HG03469 (cell line): ENCODE measurements around the gene GLE1.

ENCODE experiments used
- ATAC-seq: cut with Tn5 transposase; IDR thresholded peaks from one replicate; pipeline ENCODE4 v1.9.1; 2021; ENCODE audit warnings: mild to moderate bottlenecking, moderate library complexity, moderate number of reproducible peaks; ENCODE audit not compliant: unreplicated experiment

The GLE1 gene, protein sequence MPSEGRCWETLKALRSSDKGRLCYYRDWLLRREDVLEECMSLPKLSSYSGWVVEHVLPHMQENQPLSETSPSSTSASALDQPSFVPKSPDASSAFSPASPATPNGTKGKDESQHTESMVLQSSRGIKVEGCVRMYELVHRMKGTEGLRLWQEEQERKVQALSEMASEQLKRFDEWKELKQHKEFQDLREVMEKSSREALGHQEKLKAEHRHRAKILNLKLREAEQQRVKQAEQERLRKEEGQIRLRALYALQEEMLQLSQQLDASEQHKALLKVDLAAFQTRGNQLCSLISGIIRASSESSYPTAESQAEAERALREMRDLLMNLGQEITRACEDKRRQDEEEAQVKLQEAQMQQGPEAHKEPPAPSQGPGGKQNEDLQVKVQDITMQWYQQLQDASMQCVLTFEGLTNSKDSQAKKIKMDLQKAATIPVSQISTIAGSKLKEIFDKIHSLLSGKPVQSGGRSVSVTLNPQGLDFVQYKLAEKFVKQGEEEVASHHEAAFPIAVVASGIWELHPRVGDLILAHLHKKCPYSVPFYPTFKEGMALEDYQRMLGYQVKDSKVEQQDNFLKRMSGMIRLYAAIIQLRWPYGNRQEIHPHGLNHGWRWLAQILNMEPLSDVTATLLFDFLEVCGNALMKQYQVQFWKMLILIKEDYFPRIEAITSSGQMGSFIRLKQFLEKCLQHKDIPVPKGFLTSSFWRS

DNA sequence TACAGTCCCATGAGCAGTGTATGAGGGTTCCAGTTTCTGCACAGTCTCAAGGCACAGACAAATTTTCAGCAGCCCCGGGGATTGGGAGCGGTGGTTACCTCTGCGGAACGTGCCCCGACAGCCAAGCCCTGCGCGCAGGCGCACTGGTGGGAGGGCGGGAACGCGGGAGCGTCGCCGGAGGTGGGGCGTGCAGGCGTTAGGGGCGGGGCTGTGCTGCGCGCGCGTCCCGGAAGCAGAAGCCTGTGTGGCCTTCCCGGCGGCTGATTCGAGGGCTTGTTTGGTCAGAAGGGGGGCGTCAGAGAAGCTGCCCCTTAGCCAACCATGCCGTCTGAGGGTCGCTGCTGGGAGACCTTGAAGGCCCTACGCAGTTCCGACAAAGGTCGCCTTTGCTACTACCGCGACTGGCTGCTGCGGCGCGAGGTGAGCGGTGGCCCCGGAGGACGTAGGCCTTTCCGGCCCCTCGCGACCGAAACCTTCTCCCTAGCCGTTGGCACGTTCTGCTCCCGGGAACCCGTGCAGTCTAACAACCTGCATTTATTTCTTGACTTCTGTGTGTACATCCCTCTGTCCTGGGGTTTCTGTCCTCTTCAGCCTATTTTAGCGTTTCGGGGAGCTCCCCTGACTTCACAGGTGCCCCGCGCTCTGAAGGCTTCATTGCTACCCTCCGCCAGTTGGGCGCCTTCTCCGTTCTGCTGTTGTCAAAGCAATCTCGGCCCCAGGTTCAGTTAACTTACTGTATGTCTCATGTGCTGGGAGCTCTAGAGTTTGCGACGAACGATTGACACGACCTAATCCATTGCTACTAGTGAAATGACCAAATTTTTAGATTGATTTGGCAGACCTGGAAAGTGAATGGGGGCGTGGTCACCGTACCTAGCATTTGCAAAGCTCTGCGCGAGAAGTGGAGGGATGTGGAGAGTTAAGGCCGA is at the start of gene GLE1:
TSS of gene GLE1 (plus strand) at position 235 of the 929 bp plus-strand sequence. CDS start at position 322, 87 bp downstream.
- ATAC-seq: peak; percentile 65

DNA sequence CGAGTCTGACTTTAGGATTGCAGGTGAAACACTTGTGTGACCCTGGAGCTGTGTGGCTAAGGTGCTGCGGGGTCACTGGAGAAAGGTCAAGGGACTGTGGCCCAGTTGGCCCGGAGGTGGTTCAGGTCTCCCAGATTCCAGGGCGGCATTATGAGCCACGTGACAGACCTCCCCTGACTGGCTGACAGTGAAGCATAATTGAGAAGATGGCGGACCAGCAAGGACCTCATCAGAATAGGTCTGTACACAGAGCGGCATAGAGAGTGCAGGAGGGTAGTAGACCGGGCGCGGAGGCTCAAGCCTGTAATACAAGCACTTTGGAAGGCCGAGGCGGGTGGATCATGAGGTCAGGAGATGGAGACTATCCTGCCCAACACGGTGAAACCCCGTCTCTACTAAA is 49.5 kb upstream of the GLE1 start:
- ATAC-seq: no peak

DNA sequence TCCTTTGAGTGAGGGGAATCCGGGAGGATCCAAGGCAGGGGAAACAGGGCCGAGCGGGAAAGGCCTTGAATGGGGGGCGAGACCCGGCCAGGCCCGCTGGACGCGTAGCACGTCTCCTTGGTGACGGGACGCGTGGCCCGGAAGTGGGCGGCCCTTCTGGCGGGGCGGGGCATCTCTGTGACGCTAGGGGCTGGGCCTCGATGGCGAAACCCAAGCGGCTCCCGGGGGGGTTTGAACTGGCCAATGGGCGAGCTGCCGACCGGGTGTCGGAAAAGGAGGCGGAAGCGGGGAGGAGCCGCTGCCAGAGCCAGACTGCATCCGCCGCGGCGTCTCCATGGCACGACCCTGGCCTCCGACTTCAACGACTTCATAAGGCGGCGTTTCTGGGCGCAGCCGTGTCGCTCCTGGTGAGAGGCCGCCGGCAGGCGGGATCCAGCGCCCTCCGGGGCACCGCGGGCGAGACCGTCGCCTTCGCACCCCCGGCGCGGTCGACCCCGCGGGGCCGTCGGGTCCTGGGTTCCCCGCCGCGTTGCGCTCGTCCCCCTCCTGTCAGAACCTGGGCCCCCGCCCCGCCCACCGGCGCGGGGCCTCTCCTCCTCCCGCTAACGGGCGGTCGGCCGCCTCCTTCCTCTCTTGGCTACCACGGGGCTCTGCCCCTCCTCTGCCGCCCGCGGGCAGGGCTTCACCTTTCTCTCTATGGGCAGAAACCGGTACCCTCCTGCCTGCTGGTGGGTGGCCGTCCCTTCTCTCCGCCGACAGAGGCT is 48.5 kb upstream of the GLE1 start, which contains the start of gene ODF2:
TSS of gene ODF2 (plus strand) at position 158 of the 764 bp plus-strand sequence. CDS start at position 244, 86 bp downstream.
- peak; percentile 67 for ATAC-seq

DNA sequence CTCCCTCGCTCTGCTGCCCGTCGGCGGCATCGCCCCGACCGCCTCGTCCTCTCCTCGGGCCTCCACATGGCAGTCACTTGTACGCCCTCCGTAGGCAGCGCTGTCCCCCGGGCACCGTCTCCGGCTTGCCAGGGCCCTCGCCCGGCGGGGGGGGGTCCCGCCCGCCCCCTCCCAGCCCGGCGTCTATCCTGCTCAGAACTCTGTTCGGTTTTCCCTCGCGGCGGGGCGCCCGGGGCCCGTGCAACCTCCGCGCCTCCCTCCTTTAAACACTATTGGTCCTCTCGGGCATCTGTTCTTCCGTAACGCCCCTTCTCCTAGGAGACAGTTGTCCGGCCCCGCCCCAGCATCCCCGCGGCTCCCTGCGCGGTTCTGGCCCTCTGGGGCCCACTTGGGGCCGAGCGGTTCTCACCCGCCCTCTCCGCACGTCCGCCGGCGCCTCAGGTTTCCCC is 47.9 kb upstream of the GLE1 start:
- peak; percentile 29 for ATAC-seq

DNA sequence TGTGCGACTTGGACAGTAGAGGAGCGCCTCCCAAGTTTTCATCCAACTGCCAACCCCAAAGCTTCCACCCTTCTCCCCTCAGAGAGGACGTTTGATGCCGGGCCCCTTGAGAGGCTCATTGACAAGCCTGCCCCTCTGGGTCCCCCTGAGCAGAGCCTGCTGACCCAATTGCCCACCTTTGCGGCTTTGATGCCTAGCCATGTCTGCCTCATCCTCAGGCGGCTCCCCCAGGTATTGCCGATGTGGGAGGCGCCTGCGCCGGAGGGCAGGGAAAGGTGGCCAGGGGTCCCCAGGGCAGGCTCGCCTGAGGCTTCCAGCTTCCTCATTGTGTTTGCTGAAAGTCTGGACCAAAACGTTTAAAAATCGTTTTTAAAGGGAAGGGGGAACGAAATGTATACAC is 47.3 kb upstream of the GLE1 start:
- ATAC-seq: no peak

DNA sequence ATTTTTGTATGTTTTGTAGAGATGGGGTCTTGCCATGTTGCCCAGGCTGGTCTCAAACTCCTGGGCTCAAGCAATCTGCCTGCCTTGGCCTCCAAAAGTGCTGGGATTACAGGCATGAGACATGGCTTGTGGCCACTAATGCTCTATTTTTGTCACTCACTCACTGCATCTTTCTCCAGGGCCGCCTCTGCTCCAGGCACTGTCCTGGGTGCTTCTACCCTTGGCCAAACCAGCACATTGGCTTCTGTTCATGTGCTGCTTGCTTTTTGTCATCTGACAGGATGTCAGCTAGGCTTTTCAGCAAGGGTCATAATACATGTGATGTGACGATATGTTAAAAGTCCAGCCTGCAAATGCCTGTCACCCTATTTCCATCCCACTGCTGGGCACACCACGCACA is 45.5 kb upstream of the GLE1 start:
- no peak for ATAC-seq

DNA sequence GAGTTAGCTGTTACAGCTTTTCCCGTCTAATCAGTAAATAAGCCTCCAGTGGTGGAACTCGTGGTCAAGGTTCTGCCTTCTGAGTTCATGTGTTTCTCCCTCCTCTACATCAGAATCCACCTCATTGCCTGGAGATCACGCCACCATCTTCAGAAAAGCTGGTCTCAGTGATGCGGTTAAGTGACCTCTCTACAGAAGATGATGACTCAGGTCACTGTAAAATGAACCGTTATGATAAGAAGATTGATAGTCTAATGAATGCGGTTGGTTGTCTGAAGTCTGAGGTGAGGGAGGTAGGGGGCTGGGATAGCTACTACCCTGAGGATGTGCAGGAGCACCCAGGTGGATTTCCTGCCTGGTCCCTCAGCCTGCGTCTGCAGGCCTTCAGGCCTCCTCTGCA is 35.4 kb upstream of the GLE1 start:
- no peak for ATAC-seq

DNA sequence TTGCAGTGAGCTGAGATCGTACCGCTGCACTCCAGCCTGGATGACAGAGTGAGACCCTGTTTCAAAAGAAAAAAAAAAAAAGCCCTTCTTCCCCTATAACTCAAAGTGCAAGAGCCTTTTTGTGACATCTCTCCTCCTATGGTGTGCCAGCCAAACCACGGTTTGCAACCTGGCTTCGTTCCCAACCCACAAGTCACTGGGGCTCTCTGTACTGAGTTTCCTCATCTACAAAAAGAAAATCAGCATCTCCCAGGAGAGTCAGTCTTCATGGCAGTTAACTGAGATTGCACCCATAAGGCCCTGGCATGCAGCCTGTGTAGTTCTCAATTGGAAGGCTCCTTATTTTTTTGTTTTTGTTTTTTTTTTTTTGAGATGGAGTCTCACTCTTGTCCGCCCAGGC is 34.0 kb upstream of the GLE1 start:
- no peak for ATAC-seq

DNA sequence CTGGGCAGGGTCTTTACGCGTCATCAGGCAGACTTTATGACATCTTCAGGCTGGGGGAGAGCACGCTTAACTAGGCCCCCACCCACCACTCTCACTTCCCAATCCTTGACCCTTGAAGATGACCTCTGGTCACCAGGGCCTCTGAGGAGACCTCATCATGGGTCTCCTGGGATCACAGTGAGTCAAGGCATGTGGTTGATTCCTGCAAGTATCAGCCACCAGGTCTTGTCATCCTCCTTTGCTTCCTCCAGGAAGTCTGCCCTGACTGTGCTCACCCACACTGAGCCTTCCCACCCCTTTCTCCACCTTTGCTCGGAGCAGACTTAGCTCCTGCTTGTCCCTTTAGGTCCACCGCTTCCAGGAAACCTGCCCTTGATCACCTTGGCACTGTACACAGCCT is 31.4 kb upstream of the GLE1 start:
- no peak for ATAC-seq

DNA sequence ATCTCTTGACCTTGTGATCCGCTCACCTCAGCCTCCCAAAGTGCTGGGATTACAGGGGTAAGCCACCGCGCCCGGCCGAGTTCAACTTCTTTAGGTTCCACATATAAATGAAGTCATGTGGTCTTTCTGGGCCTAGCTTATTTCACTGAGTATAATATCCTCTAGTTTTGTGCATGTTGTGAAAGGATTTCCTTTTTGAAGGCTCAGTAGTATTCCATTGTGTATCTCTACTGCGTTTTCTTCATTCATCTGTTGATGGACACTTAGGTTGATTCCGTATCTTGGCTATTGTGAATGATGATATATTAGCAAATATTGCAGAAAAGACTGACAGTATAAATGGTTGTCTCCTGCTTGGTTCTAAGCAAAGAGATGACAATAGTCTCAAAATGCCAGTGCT is 28.7 kb upstream of the GLE1 start:
- ATAC-seq: no peak

DNA sequence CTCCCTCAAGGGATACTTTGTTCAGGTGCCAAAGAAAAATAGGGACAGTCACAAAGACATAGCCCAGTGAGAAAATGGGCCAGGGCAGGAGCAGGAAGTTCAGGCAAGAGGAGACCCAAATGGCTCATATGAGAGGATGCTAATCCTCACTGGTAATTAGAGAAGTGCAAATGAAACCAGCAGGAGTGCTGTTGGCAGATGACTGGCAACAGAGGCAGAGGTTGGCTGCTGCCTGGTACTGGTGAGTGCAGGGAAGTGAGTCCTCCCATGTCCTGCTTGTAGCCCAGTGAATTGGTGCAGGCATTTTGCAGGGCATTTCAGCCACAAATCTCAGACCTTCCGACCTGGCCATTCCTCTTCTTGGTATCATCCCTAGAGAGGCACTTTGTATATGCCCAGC is 25.3 kb upstream of the GLE1 start:
- no peak for ATAC-seq

DNA sequence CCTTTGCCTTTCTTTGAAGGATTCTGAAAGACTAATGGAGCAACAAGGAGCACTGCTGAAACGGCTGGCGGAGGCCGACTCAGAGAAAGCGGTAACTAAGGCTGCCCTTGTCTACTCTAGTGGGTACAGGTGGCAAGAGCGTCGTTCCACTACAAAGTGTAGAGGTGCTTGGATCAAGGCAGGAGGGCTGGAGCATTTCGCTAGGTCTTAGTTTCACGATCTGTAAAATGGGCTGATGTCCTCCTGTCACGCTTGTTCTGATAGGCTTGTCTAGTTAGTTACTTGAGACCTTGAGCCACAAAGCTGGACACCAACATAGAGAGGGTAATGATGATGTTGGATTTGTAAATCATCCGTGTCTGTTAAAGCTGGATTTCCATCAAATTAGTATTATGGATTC is 23.0 kb upstream of the GLE1 start:
- ATAC-seq: no peak

DNA sequence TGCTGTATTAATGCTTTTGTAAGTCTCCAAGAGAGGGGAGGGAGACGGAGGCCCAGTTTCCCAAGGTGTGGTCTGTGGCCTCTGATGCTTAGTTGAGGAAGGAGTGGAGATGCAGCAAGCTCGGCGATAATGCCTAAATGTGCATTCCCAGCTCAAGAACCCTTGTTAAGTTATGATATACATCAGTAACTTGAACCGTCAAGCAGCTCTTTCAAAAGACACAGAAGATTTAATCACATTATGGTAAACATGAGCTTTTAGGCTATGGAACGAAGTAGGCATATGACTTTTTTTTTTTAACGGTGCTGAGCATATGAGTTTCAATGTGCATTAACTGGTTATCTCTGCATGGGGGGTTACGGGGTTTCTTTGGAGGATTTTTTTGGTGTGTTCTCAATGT is 22.3 kb upstream of the GLE1 start:
- ATAC-seq: no peak

DNA sequence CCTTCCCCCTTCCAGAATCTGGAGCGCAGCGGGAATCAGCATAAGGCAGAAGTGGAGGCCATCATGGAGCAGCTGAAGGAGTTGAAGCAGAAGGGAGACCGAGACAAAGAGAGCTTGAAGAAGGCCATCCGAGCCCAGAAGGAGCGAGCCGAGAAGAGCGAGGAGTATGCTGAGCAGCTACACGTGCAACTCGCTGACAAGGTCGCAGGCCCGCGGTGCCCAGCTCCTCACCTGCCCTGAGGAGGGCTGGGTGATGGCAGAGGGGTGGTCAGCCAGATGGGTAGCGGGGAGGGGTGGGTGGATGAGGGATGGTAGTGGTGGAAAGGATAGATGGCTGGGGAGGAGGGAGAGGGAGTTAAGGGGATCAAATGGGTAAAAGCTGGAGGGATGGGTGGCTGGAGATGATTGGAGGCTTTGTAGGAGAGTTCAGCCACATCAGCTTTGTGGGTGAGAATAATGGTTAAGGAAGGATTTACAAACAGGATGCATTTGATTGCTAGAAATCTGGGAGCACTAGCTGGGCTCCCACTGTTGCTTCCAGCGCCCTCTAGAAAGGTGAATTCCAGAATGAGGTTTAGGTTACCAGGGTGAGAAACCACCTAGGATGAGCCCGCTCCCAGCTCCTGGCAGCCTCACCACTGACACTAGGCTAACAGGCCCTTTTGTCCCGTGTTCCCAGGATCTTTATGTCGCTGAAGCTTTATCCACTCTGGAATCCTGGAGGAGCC is 19.7 kb upstream of the GLE1 start:
- no peak for ATAC-seq

DNA sequence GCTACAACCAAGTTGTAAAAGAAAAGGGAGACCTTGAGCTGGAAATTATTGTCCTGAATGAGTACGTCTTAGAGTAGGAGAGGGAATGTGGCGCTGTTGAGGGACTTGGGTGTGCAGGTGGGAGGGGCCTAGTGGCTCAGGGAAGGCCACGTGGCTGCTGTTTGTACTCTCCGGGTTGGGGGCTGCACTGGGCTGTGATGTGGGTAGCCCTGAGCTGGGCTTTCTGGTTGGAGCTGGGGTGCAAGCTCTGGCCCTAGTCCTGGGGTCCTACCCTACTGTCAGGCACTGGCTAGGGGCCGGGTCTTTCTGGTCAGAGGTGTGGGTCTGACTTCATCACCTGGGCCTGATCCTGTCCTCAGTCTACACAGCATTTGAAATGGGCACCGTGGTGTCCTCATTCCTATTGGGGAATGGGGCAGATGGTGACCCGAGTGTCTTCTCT is 19.1 kb upstream of the GLE1 start:
- ATAC-seq: no peak

DNA sequence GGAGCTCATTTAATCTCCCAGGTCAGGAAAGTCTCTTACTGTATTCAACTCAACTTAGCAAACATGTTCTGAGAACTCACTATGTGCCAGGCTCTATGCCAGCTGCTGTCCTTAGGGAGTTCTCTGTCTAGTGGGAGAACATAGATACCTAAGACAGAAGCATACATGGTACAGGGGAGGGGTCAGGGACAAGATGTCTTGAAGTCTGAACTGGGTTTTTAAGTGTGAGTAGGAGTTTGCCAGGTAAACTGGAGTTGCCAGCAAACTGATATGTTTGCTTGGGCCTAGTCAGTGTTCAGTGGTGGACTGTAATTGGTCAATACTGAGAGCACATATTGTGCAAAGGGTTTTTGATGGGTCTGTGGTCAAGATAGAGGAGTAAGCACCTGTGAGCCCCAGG is 18.3 kb upstream of the GLE1 start:
- no peak for ATAC-seq

DNA sequence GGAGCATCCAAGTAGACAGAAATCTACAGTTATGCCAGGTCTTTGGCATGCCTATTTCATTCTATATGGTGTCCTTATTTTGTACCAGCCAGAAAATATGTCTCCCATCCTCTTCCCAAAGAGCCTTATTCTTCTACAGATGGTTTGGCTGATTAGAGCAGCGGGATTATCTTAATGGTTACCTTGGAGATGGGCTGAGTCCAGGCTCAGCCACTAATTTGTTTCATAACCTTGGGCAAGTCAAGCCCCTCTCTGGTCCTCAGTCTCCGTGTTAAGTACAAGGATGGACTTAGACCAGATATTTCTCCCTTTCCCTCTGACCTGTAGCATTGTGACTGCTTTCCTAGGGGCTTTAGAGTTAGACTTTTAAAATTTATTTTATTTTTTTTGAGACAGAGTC is 11.1 kb upstream of the GLE1 start:
- ATAC-seq: no peak

DNA sequence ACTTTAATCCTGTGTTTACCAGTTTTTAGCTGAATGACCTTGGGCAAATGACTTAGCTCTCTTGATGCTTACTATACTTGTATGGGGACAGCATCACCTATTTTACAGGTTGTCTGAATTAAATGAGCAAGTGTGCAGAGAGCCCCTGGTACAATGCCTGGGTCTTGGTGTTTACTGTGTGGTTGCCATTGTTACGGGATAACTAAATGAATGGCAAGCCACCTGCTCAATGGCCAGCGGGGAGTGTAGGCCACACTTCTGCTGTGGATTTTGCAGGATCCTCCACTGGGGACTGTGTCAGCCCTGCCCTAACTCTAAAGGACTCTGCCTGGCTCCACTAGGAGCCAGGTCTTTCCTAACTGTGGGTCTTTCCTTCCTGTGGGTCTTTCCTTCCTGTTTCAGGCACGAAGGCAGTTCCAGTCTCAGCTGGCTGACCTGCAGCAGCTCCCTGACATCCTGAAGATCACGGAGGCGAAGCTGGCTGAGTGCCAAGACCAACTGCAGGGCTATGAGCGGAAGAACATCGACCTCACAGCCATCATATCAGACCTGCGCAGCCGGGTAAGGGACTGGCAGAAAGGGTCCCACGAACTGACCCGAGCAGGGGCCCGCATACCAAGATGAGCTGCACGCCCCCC is 10.3 kb upstream of the GLE1 start:
- no peak for ATAC-seq

DNA sequence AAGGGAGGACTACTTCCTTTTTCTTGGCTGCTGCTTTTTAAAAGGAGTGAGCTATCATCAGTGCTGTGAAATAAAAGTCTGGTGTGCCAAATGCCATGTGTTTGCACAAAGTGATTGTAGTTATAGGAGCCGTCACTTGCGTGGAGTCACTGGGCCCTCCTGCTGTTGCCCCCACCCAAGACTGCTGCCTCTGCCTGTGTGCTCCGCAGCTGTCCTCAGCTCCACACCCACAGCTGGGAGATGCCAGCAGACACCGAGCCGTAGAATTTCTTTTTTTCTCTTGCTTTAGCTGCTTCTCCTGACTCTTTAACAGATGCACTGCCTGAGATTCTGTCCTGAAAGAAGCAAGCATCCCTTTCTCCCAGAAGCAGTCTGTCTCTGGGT is 9.8 kb upstream of the GLE1 start:
- ATAC-seq: no peak
